ENCODE results near the gene CNKSR1.

The CNKSR1 gene

GRCh38 chr1:26160527-26161414, 16.5 kb upstream of the CNKSR1 start:
- no peak for DNase-seq

- no peak for DNase-seq
These were observed 15.7 kb upstream of the CNKSR1 start for GRCh38 chr1:26161415-26162219.

DNA sequence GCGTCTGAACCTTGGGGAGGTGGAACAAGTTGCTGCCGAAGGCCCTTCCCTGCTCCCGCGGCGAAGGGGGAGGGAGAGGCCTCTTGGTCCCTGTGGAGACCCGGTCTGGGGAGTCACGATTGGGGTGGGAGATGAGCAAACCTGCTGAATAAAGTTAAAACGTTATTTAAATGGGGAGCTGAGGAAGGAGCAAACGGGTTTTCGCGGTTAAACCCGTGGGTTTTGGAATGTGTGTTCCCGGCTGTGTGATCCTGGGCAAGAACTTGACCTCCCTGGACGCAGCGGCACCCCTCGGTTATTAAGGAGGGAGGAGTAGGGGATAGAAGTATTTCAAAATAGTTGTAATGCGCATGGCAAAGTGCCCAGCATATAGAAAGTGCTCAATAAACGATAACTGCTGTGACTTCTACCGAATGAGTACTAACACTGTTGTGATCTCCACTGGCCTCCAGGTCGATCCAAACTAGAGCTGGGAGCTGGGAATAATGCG, 15.0 kb upstream of the CNKSR1 start:
- DNase-seq, result no peak

DNA sequence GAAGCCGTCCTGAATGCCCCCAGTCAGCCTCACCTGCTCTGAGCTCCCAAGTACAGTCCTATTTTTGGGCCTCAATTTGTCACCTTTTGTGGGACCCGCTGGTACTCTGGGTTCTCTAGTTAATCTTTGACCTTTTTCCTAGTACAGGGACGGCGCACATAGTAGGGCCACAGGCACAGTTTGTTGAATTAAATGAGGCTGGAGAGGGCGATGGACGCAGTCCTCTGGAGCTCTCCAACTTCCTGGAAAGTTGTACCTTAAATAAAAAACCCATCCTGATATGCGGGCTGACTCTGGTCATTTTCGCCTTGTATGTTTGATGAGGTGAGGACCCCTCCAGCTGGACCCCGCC, 13.6 kb upstream of the CNKSR1 start:
- DNase-seq, result no peak

DNA sequence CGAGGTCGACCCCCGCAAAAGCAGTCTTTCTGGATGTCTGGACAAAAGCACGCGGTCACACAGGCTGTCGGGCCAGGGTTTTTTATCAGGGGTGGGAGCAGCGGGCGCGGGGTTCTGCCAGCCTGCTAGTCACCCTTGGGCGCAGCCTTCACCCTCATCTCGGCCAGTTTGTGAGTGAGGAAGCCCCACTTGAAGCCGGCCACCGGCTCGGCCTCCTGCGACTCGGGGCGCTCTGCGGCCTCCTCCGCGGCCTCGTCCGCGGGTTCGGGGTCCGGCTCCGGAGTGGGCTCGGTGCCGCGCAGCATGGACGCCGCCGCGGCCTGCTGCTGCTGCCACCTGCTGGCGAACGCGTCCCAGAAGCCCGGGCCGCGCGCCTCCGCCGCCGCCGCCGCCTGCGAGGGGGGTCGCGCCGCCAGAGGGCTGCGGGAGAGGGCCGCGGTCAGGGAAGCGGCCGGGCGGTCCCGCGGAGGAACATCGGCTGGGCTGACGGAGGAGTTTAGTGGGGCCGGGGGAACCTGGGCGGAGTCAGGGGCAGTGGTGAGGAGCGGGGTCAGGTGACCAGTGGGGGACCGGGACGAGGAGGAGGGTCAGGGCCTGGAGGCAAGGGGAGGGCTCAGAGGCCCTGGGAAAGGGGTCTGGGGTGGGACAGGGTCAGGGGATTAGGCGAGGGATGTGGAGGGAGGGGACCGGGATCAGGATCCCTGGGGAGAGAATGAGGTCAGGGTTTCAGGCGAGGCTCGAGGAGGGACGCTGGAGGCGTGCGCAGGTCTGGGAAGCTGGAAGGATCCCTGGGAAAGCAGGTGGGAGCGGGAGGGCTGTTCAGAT, 13.0 kb upstream of the CNKSR1 start:
- DNase-seq, result no peak

GRCh38 chr1:26164861-26165842, 12.1 kb upstream of the CNKSR1 start:
- no peak for DNase-seq

- DNase-seq, result no peak
These were observed 10.5 kb upstream of the CNKSR1 start for GRCh38 chr1:26166719-26167281.

- no peak for DNase-seq
These were observed 8.7 kb upstream of the CNKSR1 start, which contains the start of gene C1orf232 for GRCh38 chr1:26168410-26169197. TSS of gene C1orf232 (minus strand) at chr1:26168963. CDS start at chr1:26168499, 464 bp downstream.

DNA sequence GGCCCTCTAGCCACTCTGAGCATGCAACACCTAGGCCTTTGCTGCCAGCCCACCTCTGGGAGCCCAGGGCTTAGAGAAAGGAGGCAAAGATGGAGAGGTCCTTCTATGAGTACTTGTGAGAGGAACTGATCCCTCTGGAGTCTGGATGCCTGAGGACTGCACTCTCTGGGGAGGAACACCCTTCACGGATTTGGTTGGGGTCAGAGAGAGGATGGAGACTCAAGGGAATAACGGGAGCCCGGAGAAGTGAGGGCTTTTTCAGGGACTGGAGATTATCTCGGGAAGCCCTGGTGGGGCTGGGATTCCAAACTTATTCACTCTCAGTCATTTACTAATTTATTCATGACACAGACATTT, 8.1 kb upstream of the CNKSR1 start:
- no peak for DNase-seq

DNA sequence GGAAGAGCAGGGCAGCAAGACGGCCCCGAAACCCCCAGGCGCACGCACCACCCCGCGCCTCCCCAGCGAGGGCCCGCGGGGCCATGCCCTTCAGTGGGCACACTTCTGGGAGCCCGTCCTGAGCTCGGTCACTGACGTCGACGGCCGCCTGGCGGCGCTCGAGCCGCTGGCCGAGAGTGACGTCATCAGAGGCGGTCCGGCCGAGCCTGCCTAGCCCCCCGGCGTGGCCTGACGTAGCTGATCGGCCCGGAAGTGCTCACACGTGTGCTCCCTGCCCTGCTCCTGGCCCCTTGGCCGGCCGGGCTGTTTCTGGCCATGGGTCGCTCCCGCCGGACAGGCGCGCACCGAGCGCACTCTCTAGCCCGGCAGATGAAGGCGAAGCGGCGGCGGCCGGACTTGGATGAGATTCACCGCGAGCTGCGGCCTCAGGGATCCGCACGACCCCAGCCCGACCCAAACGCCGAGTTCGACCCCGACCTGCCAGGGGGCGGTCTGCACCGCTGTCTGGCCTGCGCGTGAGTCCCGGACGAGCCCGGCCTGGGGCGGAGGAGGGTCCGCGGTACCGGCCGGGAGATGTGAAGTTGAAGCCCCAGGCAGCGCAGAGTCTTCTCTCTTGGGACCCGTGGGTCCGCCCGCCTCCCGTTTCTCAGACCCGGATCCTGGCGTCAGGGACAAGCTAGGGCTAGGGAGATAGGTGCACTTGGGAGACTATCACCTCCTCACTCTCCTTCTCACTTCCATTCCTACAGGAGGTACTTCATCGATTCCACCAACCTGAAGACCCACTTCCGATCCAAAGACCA, 7.4 kb upstream of the CNKSR1 start, which contains the start of gene ZNF593:
Gene ZNF593, plus strand, starts transcription at position 240 of the 803 bp plus-strand sequence. Its CDS starts 76 bp downstream, at position 316.
- DNase-seq, result peak; percentile 72

- no peak for DNase-seq
These were observed 6.8 kb upstream of the CNKSR1 start for GRCh38 chr1:26170472-26170821.

GRCh38 chr1:26171084-26172072, 5.9 kb upstream of the CNKSR1 start, which contains the start of gene ZNF593OS:
TSS of gene ZNF593OS (minus strand) at chr1:26171832. CDS start at chr1:26171661, 171 bp downstream.
- no peak for DNase-seq

DNA sequence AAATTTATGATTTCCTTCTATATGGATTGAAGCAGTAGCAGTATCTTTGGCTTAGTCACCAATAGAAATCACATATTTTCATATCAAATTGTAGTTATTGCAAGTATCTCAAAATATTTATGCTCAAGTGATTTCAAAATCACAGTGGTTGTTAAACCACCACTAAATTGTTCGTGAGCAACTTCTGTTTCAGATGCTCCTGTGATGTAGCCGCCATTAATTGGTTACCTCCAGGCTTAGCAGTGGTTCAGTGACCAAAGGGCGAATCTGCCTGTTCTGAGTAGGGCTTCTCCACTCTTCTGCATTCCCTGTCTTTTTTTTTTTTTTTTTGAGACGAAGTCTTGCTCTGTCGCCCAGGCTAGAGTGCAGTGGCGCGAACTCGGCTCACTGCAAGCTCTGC, 1.9 kb upstream of the CNKSR1 start:
- DNase-seq, result no peak

DNA sequence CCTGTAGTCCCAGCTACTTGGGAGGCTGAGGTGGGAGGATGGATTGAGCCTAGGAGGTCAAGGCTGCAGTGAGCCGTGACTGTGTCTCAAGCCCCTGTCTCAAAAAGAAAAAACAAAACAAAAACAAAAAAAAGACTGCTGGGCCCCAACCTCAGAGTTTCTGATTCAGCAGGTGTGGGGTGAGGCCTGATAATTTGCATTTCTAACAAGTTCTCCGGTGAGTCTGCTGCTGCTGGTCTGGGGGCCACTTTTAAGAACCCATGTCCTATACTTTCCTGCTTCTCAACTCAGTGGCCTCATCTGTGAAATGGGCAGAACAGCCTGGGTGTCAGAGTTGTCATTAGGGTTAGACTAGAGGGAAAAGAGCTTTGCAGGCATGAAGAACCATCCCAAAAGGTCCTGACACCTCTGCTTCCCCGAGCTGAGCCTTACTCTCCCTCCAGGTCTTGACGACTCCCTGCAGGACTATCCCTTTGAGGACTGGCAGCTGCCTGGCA, 2.8 kb downstream of the CNKSR1 start:
- DNase-seq, result no peak

- DNase-seq, result no peak
These were observed 4.5 kb downstream of the CNKSR1 start for GRCh38 chr1:26181586-26182382.

DNA sequence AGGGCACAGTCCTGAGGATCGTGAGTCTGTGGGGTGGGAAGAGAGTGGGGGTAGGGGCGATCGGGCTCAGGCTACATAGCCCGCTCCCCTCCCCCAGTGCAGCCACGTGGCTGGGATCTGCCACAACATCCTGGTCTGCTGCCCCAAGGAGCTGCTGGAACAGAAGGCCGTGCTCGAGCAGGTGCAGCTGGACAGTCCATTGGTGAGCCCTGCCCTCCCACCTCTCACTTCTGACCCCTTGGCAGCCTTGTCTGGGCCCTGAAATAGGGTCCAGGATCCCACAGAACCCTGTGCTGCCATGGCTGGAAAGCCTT, 5.0 kb downstream of the CNKSR1 start:
- DNase-seq, result no peak

DNA sequence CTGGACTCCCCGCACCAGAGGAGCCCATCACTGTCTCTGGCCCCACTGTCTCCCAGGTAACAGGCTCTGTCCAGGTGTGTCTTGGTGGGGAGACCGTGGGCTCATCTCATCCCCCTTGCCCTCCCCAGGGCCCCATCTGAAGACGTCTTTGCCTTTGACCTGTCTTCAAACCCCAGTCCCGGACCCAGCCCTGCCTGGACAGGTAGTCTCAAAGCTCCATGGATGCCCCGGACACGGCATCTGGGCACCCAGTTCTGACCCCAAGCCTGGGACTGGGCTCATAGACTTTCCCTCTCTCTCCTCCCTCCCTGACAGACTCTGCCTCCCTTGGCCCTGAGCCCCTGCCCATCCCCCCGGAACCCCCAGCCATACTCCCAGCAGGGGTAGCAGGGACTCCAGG, 6.8 kb downstream of the CNKSR1 start:
- DNase-seq, result no peak

All from GOT3 (cell line).